ENCODE results near the gene TYK2.

The TYK2 gene

GRCh38 chr19:10418485-10419199, 38.3 kb upstream of the TYK2 start:
- CTCF ChIA-PET: interaction anchor here (0.6 to 9.1 kb wide), 16 partner anchors 9 to 1670 kb away, joined by 3 to 193 read pairs (median 3); partner anchors contain the start of genes CDC37, ICAM1 and QTRT1
- POLR2A ChIA-PET: interaction anchor here (0.6 to 1.4 kb wide), 7 partner anchors 9 to 957 kb away, joined by 3 to 8 read pairs (median 4); partner anchors contain the start of genes CDC37, DNM2, ICAM5 and TYK2

More at GRCh38 chr19:10418485-10419199, 38.3 kb upstream of the TYK2 start:
- TF ChIP-seq ZNF221 (tag by site-specific recombination; IDR thresholded peaks at IDR 0.05; ENCODE audit: borderline replicate concordance) (no peak), SP7 (tag by site-specific recombination; IDR thresholded peaks at IDR 0.05) (peak; percentile 98), PRDM10 (tag by site-specific recombination; IDR thresholded peaks at IDR 0.05) (peak; percentile 98), ZNF214 (tag by site-specific recombination; IDR thresholded peaks at IDR 0.05; ENCODE audit: borderline replicate concordance) (no peak), KLF10 (tag by site-specific recombination; IDR thresholded peaks at IDR 0.05) (no peak), KLF17 (tag by site-specific recombination; IDR thresholded peaks at IDR 0.05) (peak; percentile 51), PATZ1 (tag by site-specific recombination; IDR thresholded peaks at IDR 0.05) (peak; percentile 14), KLF8 (tag by site-specific recombination; IDR thresholded peaks at IDR 0.05) (peak; percentile 11; the same call in 1 of the 2 replicates), ZNF366 (tag by site-specific recombination; conservative IDR thresholded peaks at IDR 0.05) (peak; percentile 47; the same call in 1 of the 2 replicates), ZFHX2 (tag by site-specific recombination; conservative IDR thresholded peaks at IDR 0.05) (peak; percentile 89), ZBTB7A (tag by site-specific recombination; IDR thresholded peaks at IDR 0.05; ENCODE audit: low read depth) (0 out of 2 replicates have a peak, but pooled peaks have one; percentile 26), WT1 (tag by site-specific recombination; IDR thresholded peaks at IDR 0.05) (0 out of 2 replicates have a peak, but pooled peaks have one; percentile 6), EGR2 (tag by site-specific recombination; IDR thresholded peaks at IDR 0.05; ENCODE audit: low read depth) (peak; percentile 87), KLF9 (tag by site-specific recombination; IDR thresholded peaks at IDR 0.05; ENCODE audit: low read depth) (peak; percentile 33; the same call in 1 of the 2 replicates), ZNF785 (tag by site-specific recombination; IDR thresholded peaks at IDR 0.05) (no peak), ZBTB17 (tag by site-specific recombination; IDR thresholded peaks at IDR 0.05) (0 out of 2 replicates have a peak, but pooled peaks have one; percentile 10), GLIS1 (tag by site-specific recombination; IDR thresholded peaks at IDR 0.05) (peak; percentile 52; the same call in 1 of the 2 replicates), KLF1 (tag by site-specific recombination; IDR thresholded peaks at IDR 0.05) (peak; percentile 50; the same call in 1 of the 2 replicates), ZNF423 (tag by site-specific recombination; IDR thresholded peaks at IDR 0.05) (no peak), ZNF600 (tag by site-specific recombination; IDR thresholded peaks at IDR 0.05) (peak; percentile 68), ZNF398 (tag by site-specific recombination; IDR thresholded peaks at IDR 0.05) (peak; percentile 35; the same call in 1 of the 2 replicates), ZNF169 (tag by site-specific recombination; IDR thresholded peaks at IDR 0.05) (no peak), OSR2 (tag by site-specific recombination; IDR thresholded peaks at IDR 0.05) (peak; percentile 19; the same call in 1 of the 2 replicates), SP2 (tag by site-specific recombination; IDR thresholded peaks at IDR 0.05) (peak; percentile 49), ZNF501 (tag by site-specific recombination; IDR thresholded peaks at IDR 0.05) (0 out of 2 replicates have a peak, but pooled peaks have one; percentile 14), ZXDB (tag by site-specific recombination; IDR thresholded peaks at IDR 0.05) (peak; percentile 70), ZSCAN4 (tag by site-specific recombination; IDR thresholded peaks at IDR 0.05) (no peak)
- H3K36me3 ChIP-seq (ENCODE audit: control insufficient read depth in 2 of 2, insufficient read depth in 1 of 2, low read length in 2 of 2): no peaks in the 10 kb centered on the region
- no peaks in the 10 kb centered on the region for H3K9me3 ChIP-seq (ENCODE audit: control insufficient read depth, insufficient read depth, low read depth, low read length)
- peak overlapping the region; percentile 30; the same call in 1 of the 2 replicates for H3K4me3 ChIP-seq (ENCODE audit: low read depth, low read length)
- 0 out of 2 replicates have a peak, but pooled peaks cover 8% of the 10 kb centered on the region for H3K4me1 ChIP-seq (ENCODE audit: control insufficient read depth, insufficient read depth, low read length)
- H3K27ac ChIP-seq (ENCODE audit: extremely low read depth, low read depth, low read length): no peak overlapping the region

Measured in HEK293 (cell line).